HEK293 (cell line): Measurements from ENCODE around the gene COPG1.
A peak's percentile ranks its signal among the peaks of the same experiment; 100 is the strongest.

Experiments
- FEZF1 ChIP-seq: fragments of 450-650 bp; formaldehyde crosslinking; IDR thresholded peaks from 2 replicates; pipeline ENCODE4 v1.5.1; 2016; ENCODE audit warnings: missing biosample characterization, missing genetic modification characterization
- GLIS2 ChIP-seq: fragments of 450-650 bp; formaldehyde crosslinking; IDR thresholded peaks from 2 replicates; pipeline ENCODE4 v1.5.1; 2016; ENCODE audit warnings: missing biosample characterization, missing genetic modification characterization
- IKZF3 ChIP-seq: fragments of 450-650 bp; IDR thresholded peaks from 2 replicates; pipeline ENCODE4 v1.5.0; 2018; ENCODE audit warnings: missing biosample characterization, mild to moderate bottlenecking, missing genetic modification characterization, moderate library complexity
- KLF16 ChIP-seq: fragments of 450-650 bp; formaldehyde crosslinking; IDR thresholded peaks from 2 replicates; pipeline ENCODE4 v1.5.1; 2017; ENCODE audit warnings: missing biosample characterization, missing genetic modification characterization
- SETDB1 ChIP-seq: IDR thresholded peaks from one replicate; pipeline ENCODE4 v1.6.1; 2017; ENCODE audit warnings: mild to moderate bottlenecking, low read length, moderate library complexity, mixed read lengths; ENCODE audit not compliant: insufficient read length
- SP3 ChIP-seq: fragments of 450-650 bp; formaldehyde crosslinking; IDR thresholded peaks from 2 replicates; pipeline ENCODE4 v1.5.1; 2016; ENCODE audit warnings: missing biosample characterization, missing genetic modification characterization
- SP7 ChIP-seq: fragments of 450-650 bp; formaldehyde crosslinking; IDR thresholded peaks from 2 replicates; pipeline ENCODE4 v1.5.1; 2016; ENCODE audit warnings: missing biosample characterization, missing genetic modification characterization
- ZBTB1 ChIP-seq: fragments of 450-650 bp; formaldehyde crosslinking; IDR thresholded peaks from 2 replicates; pipeline ENCODE4 v1.5.1; 2016; ENCODE audit warnings: missing biosample characterization, missing genetic modification characterization
- ZEB2 ChIP-seq: fragments of 450-650 bp; formaldehyde crosslinking; IDR thresholded peaks from 2 replicates; pipeline ENCODE4 v1.5.1; 2016; ENCODE audit warnings: missing biosample characterization, missing genetic modification characterization
- ZFP41 ChIP-seq: fragments of 450-650 bp; formaldehyde crosslinking; IDR thresholded peaks from 2 replicates; pipeline ENCODE4 v1.5.1; 2016; ENCODE audit warnings: missing biosample characterization, missing genetic modification characterization, borderline replicate concordance
- ZNF146 ChIP-seq: fragments of 450-650 bp; formaldehyde crosslinking; IDR thresholded peaks from 2 replicates; pipeline ENCODE4 v1.5.1; 2016; ENCODE audit warnings: missing biosample characterization, missing genetic modification characterization
- ZNF157 ChIP-seq: fragments of 450-650 bp; formaldehyde crosslinking; IDR thresholded peaks from 2 replicates; pipeline ENCODE4 v1.5.1; 2016; ENCODE audit warnings: missing biosample characterization, missing genetic modification characterization
- ZNF174 ChIP-seq: fragments of 450-650 bp; formaldehyde crosslinking; IDR thresholded peaks from 2 replicates; pipeline ENCODE4 v1.5.0; 2017; ENCODE audit warnings: missing biosample characterization, mild to moderate bottlenecking, missing genetic modification characterization
- ZNF2 ChIP-seq: fragments of 450-650 bp; formaldehyde crosslinking; IDR thresholded peaks from 2 replicates; pipeline ENCODE4 v1.5.1; 2016; ENCODE audit warnings: missing biosample characterization, missing genetic modification characterization
- ZNF426 ChIP-seq: fragments of 450-650 bp; formaldehyde crosslinking; IDR thresholded peaks from 2 replicates; pipeline ENCODE4 v1.5.1; 2017; ENCODE audit warnings: missing biosample characterization, missing genetic modification characterization, mild to moderate bottlenecking, inconsistent platforms, moderate library complexity
- ZNF558 ChIP-seq: fragments of 450-650 bp; formaldehyde crosslinking; IDR thresholded peaks from 2 replicates; pipeline ENCODE4 v1.5.1; 2016; ENCODE audit warnings: missing biosample characterization, missing genetic modification characterization
- ZSCAN16 ChIP-seq: fragments of 450-650 bp; formaldehyde crosslinking; IDR thresholded peaks from 2 replicates; pipeline ENCODE4 v1.5.1; 2016; ENCODE audit warnings: missing biosample characterization, missing genetic modification characterization
- ZSCAN30 ChIP-seq: fragments of 450-650 bp; IDR thresholded peaks from 2 replicates; pipeline ENCODE4 v1.5.1; 2018; ENCODE audit warnings: missing biosample characterization, mild to moderate bottlenecking, missing genetic modification characterization, moderate library complexity
- TF ChIP-seq, protein P1 (sequence below): fragments of 450-650 bp; formaldehyde crosslinking; IDR thresholded peaks from 2 replicates; pipeline ENCODE4 v1.5.1; 2016; ENCODE audit warnings: missing biosample characterization, missing genetic modification characterization
- TF ChIP-seq, protein P2 (sequence below): fragments of 450-650 bp; formaldehyde crosslinking; IDR thresholded peaks from 2 replicates; pipeline ENCODE4 v1.5.1; 2017; ENCODE audit warnings: missing biosample characterization, missing genetic modification characterization
- TF ChIP-seq, protein P3 (sequence below): fragments of 450-650 bp; formaldehyde crosslinking; optimal IDR thresholded peaks from 2 replicates; pipeline ENCODE3; 2016; ENCODE audit warnings: missing biosample characterization, mild to moderate bottlenecking, missing genetic modification characterization
- TF ChIP-seq, protein P4 (sequence below): fragments of 450-650 bp; formaldehyde crosslinking; IDR thresholded peaks from 2 replicates; pipeline ENCODE4 v1.5.1; 2016; ENCODE audit warnings: missing biosample characterization, missing genetic modification characterization, low read depth
- TF ChIP-seq, protein P5 (sequence below): fragments of 450-650 bp; formaldehyde crosslinking; IDR thresholded peaks from 2 replicates; pipeline ENCODE4 v1.5.1; 2016; ENCODE audit warnings: missing biosample characterization, missing genetic modification characterization
- TF ChIP-seq, protein P6 (sequence below): fragments of 450-650 bp; formaldehyde crosslinking; IDR thresholded peaks from 2 replicates; pipeline ENCODE4 v1.5.1; 2017; ENCODE audit warnings: missing biosample characterization, missing genetic modification characterization
- TF ChIP-seq, protein P7 (sequence below): fragments of 450-650 bp; formaldehyde crosslinking; IDR thresholded peaks from 2 replicates; pipeline ENCODE4 v1.5.1; 2016; ENCODE audit warnings: missing biosample characterization, missing genetic modification characterization

Gene COPG1

DNA sequence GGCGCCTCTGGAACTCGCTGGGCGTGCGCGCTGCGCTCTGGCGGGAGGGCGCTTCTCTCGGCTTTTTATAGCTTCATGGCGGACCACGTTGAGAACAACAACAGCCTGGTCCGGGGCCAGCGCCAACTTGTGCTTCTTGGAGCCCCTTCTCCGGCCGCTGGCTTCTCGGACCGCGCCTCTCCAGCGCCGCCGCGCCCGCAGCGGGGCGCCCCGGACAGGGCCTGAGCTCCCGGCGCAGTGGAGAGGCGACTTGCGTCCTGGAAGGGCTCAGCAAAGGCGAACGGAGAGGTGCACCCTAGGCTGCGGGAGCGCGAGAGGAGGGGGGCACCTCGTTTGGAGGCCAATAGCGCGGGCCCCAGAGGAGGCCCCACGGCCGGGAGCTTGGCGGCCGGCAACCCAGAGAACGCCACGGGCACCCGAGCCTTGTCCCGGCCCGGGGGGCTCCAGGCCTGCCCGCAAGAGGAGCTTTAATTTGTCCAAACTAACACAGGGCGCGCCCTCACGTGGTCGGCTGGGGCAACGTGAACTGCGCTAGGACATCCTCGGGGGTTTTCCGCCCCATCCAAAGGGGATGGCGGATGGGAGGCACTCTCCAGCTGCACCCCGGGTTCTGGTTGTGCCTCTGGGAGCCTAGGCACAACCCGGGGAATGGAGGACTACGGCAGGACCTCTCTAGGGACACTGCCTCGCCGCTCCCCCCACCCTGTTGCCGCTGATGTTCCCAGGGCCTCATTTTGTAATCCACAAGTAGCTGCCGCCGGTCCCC, 67.0 kb downstream of the COPG1 start (continued):
- TF ChIP-seq, protein P1, sequence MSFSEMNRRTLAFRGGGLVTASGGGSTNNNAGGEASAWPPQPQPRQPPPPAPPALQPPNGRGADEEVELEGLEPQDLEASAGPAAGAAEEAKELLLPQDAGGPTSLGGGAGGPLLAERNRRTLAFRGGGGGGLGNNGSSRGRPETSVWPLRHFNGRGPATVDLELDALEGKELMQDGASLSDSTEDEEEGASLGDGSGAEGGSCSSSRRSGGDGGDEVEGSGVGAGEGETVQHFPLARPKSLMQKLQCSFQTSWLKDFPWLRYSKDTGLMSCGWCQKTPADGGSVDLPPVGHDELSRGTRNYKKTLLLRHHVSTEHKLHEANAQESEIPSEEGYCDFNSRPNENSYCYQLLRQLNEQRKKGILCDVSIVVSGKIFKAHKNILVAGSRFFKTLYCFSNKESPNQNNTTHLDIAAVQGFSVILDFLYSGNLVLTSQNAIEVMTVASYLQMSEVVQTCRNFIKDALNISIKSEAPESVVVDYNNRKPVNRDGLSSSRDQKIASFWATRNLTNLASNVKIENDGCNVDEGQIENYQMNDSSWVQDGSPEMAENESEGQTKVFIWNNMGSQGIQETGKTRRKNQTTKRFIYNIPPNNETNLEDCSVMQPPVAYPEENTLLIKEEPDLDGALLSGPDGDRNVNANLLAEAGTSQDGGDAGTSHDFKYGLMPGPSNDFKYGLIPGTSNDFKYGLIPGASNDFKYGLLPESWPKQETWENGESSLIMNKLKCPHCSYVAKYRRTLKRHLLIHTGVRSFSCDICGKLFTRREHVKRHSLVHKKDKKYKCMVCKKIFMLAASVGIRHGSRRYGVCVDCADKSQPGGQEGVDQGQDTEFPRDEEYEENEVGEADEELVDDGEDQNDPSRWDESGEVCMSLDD (tag by site-specific recombination) = peak; percentile 61; the same call in 1 of the 2 replicates
- TF ChIP-seq, protein P2, sequence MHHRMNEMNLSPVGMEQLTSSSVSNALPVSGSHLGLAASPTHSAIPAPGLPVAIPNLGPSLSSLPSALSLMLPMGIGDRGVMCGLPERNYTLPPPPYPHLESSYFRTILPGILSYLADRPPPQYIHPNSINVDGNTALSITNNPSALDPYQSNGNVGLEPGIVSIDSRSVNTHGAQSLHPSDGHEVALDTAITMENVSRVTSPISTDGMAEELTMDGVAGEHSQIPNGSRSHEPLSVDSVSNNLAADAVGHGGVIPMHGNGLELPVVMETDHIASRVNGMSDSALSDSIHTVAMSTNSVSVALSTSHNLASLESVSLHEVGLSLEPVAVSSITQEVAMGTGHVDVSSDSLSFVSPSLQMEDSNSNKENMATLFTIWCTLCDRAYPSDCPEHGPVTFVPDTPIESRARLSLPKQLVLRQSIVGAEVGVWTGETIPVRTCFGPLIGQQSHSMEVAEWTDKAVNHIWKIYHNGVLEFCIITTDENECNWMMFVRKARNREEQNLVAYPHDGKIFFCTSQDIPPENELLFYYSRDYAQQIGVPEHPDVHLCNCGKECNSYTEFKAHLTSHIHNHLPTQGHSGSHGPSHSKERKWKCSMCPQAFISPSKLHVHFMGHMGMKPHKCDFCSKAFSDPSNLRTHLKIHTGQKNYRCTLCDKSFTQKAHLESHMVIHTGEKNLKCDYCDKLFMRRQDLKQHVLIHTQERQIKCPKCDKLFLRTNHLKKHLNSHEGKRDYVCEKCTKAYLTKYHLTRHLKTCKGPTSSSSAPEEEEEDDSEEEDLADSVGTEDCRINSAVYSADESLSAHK (tag by site-specific recombination) = no peak
- TF ChIP-seq ZEB2 (tag by site-specific recombination) (0 out of 2 replicates have a peak, but pooled peaks have one; percentile 48), KLF16 (tag by site-specific recombination) (0 out of 2 replicates have a peak, but pooled peaks have one; percentile 30), ZBTB1 (tag by site-specific recombination) (no peak), ZNF558 (tag by site-specific recombination) (no peak), SP7 (tag by site-specific recombination) (peak; percentile 49), ZNF426 (tag by site-specific recombination) (no peak), ZFP41 (tag by site-specific recombination) (no peak), IKZF3 (tag by site-specific recombination) (peak; percentile 45; the same call in 1 of the 2 replicates), ZNF157 (tag by site-specific recombination) (no peak), ZNF146 (tag by site-specific recombination) (no peak), ZSCAN16 (no peak), FEZF1 (tag by site-specific recombination) (no peak), GLIS2 (tag by site-specific recombination) (peak; percentile 57; the same call in 1 of the 2 replicates), ZNF174 (tag by site-specific recombination) (no peak), ZSCAN30 (tag by site-specific recombination) (peak; percentile 37; the same call in 1 of the 2 replicates), SP3 (peak; percentile 50; the same call in 1 of the 2 replicates), ZNF2 (tag by site-specific recombination) (peak; percentile 49; the same call in 1 of the 2 replicates), SETDB1 (no peak)
- TF ChIP-seq, protein P3, sequence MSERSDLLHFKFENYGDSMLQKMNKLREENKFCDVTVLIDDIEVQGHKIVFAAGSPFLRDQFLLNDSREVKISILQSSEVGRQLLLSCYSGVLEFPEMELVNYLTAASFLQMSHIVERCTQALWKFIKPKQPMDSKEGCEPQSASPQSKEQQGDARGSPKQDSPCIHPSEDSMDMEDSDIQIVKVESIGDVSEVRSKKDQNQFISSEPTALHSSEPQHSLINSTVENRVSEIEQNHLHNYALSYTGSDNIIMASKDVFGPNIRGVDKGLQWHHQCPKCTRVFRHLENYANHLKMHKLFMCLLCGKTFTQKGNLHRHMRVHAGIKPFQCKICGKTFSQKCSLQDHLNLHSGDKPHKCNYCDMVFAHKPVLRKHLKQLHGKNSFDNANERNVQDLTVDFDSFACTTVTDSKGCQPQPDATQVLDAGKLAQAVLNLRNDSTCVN = peak; percentile 84
- TF ChIP-seq, protein P4, sequence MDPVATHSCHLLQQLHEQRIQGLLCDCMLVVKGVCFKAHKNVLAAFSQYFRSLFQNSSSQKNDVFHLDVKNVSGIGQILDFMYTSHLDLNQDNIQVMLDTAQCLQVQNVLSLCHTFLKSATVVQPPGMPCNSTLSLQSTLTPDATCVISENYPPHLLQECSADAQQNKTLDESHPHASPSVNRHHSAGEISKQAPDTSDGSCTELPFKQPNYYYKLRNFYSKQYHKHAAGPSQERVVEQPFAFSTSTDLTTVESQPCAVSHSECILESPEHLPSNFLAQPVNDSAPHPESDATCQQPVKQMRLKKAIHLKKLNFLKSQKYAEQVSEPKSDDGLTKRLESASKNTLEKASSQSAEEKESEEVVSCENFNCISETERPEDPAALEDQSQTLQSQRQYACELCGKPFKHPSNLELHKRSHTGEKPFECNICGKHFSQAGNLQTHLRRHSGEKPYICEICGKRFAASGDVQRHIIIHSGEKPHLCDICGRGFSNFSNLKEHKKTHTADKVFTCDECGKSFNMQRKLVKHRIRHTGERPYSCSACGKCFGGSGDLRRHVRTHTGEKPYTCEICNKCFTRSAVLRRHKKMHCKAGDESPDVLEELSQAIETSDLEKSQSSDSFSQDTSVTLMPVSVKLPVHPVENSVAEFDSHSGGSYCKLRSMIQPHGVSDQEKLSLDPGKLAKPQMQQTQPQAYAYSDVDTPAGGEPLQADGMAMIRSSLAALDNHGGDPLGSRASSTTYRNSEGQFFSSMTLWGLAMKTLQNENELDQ (tag by site-specific recombination) = no peak
- TF ChIP-seq, protein P5, sequence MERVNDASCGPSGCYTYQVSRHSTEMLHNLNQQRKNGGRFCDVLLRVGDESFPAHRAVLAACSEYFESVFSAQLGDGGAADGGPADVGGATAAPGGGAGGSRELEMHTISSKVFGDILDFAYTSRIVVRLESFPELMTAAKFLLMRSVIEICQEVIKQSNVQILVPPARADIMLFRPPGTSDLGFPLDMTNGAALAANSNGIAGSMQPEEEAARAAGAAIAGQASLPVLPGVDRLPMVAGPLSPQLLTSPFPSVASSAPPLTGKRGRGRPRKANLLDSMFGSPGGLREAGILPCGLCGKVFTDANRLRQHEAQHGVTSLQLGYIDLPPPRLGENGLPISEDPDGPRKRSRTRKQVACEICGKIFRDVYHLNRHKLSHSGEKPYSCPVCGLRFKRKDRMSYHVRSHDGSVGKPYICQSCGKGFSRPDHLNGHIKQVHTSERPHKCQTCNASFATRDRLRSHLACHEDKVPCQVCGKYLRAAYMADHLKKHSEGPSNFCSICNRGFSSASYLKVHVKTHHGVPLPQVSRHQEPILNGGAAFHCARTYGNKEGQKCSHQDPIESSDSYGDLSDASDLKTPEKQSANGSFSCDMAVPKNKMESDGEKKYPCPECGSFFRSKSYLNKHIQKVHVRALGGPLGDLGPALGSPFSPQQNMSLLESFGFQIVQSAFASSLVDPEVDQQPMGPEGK (tag by site-specific recombination) = peak; percentile 67
- TF ChIP-seq, protein P6, sequence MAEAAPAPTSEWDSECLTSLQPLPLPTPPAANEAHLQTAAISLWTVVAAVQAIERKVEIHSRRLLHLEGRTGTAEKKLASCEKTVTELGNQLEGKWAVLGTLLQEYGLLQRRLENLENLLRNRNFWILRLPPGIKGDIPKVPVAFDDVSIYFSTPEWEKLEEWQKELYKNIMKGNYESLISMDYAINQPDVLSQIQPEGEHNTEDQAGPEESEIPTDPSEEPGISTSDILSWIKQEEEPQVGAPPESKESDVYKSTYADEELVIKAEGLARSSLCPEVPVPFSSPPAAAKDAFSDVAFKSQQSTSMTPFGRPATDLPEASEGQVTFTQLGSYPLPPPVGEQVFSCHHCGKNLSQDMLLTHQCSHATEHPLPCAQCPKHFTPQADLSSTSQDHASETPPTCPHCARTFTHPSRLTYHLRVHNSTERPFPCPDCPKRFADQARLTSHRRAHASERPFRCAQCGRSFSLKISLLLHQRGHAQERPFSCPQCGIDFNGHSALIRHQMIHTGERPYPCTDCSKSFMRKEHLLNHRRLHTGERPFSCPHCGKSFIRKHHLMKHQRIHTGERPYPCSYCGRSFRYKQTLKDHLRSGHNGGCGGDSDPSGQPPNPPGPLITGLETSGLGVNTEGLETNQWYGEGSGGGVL (tag by site-specific recombination) = no peak
- TF ChIP-seq, protein P7, sequence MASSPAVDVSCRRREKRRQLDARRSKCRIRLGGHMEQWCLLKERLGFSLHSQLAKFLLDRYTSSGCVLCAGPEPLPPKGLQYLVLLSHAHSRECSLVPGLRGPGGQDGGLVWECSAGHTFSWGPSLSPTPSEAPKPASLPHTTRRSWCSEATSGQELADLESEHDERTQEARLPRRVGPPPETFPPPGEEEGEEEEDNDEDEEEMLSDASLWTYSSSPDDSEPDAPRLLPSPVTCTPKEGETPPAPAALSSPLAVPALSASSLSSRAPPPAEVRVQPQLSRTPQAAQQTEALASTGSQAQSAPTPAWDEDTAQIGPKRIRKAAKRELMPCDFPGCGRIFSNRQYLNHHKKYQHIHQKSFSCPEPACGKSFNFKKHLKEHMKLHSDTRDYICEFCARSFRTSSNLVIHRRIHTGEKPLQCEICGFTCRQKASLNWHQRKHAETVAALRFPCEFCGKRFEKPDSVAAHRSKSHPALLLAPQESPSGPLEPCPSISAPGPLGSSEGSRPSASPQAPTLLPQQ (tag by site-specific recombination) = peak; percentile 71; the same call in 1 of the 2 replicates
